SHP77 treated with DMSO at 0.1 percent for 48 hours (cell line): ENCODE data around the gene SUPT20HL2.
"Not testable (repeated sequence)": the region's sequence is repeated elsewhere in the genome, so short reads cannot be mapped to it uniquely, and the experiment has no call there.

Experiments used
- DNase-seq: peaks from one replicate; lab custom pipeline; 2025; lab: John Stamatoyannopoulos, UW

SUPT20HL2 gene

GRCh38 chrX:24309580-24310374 is 4.1 kb downstream of the SUPT20HL2 start:
- DNase-seq, result not testable (repeated sequence)

GRCh38 chrX:24308803-24309202 is 5.1 kb downstream of the SUPT20HL2 start:
- not testable (repeated sequence) for DNase-seq

- no peak for DNase-seq
Measured at GRCh38 chrX:24306440-24306839, 7.4 kb downstream of the SUPT20HL2 start.

GRCh38 chrX:24305905-24306304 is 8.0 kb downstream of the SUPT20HL2 start:
- DNase-seq, result no peak

- no peak for DNase-seq
Measured at GRCh38 chrX:24301806-24302205, 12.1 kb downstream of the SUPT20HL2 start.

GRCh38 chrX:24301060-24301459 is 12.8 kb downstream of the SUPT20HL2 start:
- DNase-seq, result no peak

GRCh38 chrX:24298191-24298590 is 15.7 kb downstream of the SUPT20HL2 start:
- DNase-seq, result no peak

- DNase-seq, result no peak
Measured at GRCh38 chrX:24294619-24295018, 19.2 kb downstream of the SUPT20HL2 start.

- DNase-seq, result no peak
Measured at GRCh38 chrX:24293412-24293811, 20.5 kb downstream of the SUPT20HL2 start.

GRCh38 chrX:24292353-24292752 is 21.5 kb downstream of the SUPT20HL2 start:
- no peak for DNase-seq

- DNase-seq, result no peak
Measured at GRCh38 chrX:24285082-24285481, 28.8 kb downstream of the SUPT20HL2 start.

- no peak for DNase-seq
Measured at GRCh38 chrX:24283127-24283794, 30.6 kb downstream of the SUPT20HL2 start.

GRCh38 chrX:24282381-24283126 is 31.3 kb downstream of the SUPT20HL2 start:
- no peak for DNase-seq

GRCh38 chrX:24277405-24277804 is 36.5 kb downstream of the SUPT20HL2 start:
- DNase-seq, result no peak

- no peak for DNase-seq
Measured at GRCh38 chrX:24276015-24276414, 37.9 kb downstream of the SUPT20HL2 start.

- DNase-seq, result no peak
Measured at GRCh38 chrX:24271262-24271661, 42.6 kb downstream of the SUPT20HL2 start.

- no peak for DNase-seq
Measured at GRCh38 chrX:24268786-24269185, 45.1 kb downstream of the SUPT20HL2 start.

- no peak for DNase-seq
Measured at GRCh38 chrX:24266996-24267395, 46.9 kb downstream of the SUPT20HL2 start.

- no peak for DNase-seq
Measured at GRCh38 chrX:24264383-24264782, 49.5 kb downstream of the SUPT20HL2 start.

GRCh38 chrX:24262309-24262708 is 51.6 kb downstream of the SUPT20HL2 start:
- no peak for DNase-seq
